ENCODE results near the gene ACSF3. TPM values are rescaled to one million over a fixed set of nuclear protein-coding genes. Genes with fewer than 3 reads are reported as not detected.

The ACSF3 gene
- total RNA-seq, 2 donors from 2014 or later, result 34.8 to 35.5 TPM

DNA sequence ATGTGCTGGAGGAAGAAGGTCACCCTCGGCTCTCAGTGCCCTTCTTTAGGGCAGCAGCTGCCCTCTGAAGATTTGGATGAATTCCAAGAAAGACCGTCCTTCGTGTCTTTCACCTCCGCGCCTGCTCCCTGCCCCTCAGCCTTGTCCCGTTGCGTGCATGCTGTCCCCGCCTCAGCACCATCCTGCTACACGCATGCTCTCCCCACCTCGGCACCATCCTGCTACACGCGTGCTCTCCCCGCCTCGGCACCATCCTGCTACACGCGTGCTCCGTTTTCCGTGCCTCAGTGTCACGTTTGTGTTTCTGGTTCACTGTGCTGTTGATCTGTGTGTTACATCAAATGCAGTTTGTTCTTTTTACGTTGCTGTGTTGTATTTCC, 13.5 kb downstream of the ACSF3 start:
- H3K27me3 Mint-ChIP-seq (ENCODE audit: insufficient read depth), result no peaks in the 10 kb centered on the region
- no peak overlapping the region for H3K27ac ChIP-seq (ENCODE audit: low read depth, low read length)
- H3K4me1 Mint-ChIP-seq, result no peaks in the 10 kb centered on the region
- H3K9me3 Mint-ChIP-seq, result no peaks in the 10 kb centered on the region
- no peak overlapping the region for H3K27ac Mint-ChIP-seq
- peaks cover 60% of the 10 kb centered on the region for H3K36me3 Mint-ChIP-seq (ENCODE audit: low read depth)
- H3K36me3 ChIP-seq (ENCODE audit: control insufficient read depth, insufficient read depth, low read length), result peaks cover 55% of the 10 kb centered on the region
- no peak for DNase-seq
- no peak overlapping the region for H3K9ac ChIP-seq (ENCODE audit: extremely low read depth, low read length, poor library complexity, severe bottlenecking)
- no peaks in the 10 kb centered on the region for H3K27me3 ChIP-seq (ENCODE audit: control insufficient read depth, insufficient read depth, low read length, poor library complexity, severe bottlenecking)
- no peaks in the 10 kb centered on the region for H3K9me3 ChIP-seq (ENCODE audit: control insufficient read depth, low read length)
- H3K4me1 ChIP-seq (ENCODE audit: control insufficient read depth, insufficient read depth, low read length), result no peaks in the 10 kb centered on the region
- no peak for TF ChIP-seq CTCF (conservative IDR thresholded peaks at IDR 0.05)
- 97 to 98% methylated on average over 19 to 20 of the region's 20 CpGs for WGBS, 2 experiments (ENCODE audit: insufficient coverage in 1 of 2, insufficient read length in 1 of 2)
- H3K4me3 Mint-ChIP-seq, result no peak overlapping the region
- no peak overlapping the region for H3K4me3 ChIP-seq (ENCODE audit: low read length)

DNA sequence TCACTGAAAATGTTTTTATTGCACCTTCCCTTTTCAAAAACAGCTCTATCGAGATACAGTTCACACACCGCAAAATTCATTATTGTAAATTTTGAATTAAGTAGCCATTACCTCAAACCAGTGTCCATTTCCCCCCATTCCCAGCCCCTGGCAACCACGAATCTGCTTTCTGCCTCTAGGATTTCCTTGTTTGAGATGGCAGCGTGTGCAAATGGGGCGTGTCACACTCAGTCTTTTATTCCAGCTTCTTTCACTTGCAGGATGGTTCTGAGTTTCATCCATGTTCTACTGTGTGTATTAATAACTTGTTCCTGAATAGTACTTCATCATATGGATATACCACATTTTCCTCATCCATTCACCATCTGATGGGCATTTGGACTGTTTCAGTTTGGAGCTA, 14.8 kb downstream of the ACSF3 start:
- H3K36me3 ChIP-seq (ENCODE audit: control insufficient read depth, insufficient read depth, low read length), result peaks cover 57% of the 10 kb centered on the region
- Mint-ChIP-seq H3K9me3 (no peaks in the 10 kb centered on the region), H3K4me3 (no peak overlapping the region), H3K4me1 (no peaks in the 10 kb centered on the region), H3K36me3 (ENCODE audit: low read depth) (peaks cover 48% of the 10 kb centered on the region), H3K27ac (no peak overlapping the region), H3K27me3 (ENCODE audit: insufficient read depth) (no peaks in the 10 kb centered on the region)
- 98 to 100% methylated on average over 3 to 5 of the region's 5 CpGs for WGBS, 2 experiments (ENCODE audit: insufficient coverage in 1 of 2, insufficient read length in 1 of 2)
- H3K9ac ChIP-seq (ENCODE audit: extremely low read depth, low read length, poor library complexity, severe bottlenecking), result no peak overlapping the region
- H3K27ac ChIP-seq (ENCODE audit: low read depth, low read length), result no peak overlapping the region
- DNase-seq, result no peak
- no peak overlapping the region for H3K4me3 ChIP-seq (ENCODE audit: low read length)
- H3K27me3 ChIP-seq (ENCODE audit: control insufficient read depth, insufficient read depth, low read length, poor library complexity, severe bottlenecking), result no peaks in the 10 kb centered on the region
- no peaks in the 10 kb centered on the region for H3K4me1 ChIP-seq (ENCODE audit: control insufficient read depth, insufficient read depth, low read length)
- TF ChIP-seq CTCF (conservative IDR thresholded peaks at IDR 0.05), result no peak
- no peaks in the 10 kb centered on the region for H3K9me3 ChIP-seq (ENCODE audit: control insufficient read depth, low read length)

GRCh38 chr16:89110641-89111040, 17.0 kb downstream of the ACSF3 start:
- Histone ChIP-seq H3K4me1 (ENCODE audit: control insufficient read depth, insufficient read depth, low read length) (peaks cover 10% of the 10 kb centered on the region), H3K36me3 (ENCODE audit: control insufficient read depth, insufficient read depth, low read length) (peaks cover 54% of the 10 kb centered on the region), H3K27me3 (ENCODE audit: control insufficient read depth, insufficient read depth, low read length, poor library complexity, severe bottlenecking) (no peaks in the 10 kb centered on the region), H3K4me3 (ENCODE audit: low read length) (no peak overlapping the region), H3K9me3 (ENCODE audit: control insufficient read depth, low read length) (no peaks in the 10 kb centered on the region), H3K9ac (ENCODE audit: extremely low read depth, low read length, poor library complexity, severe bottlenecking) (no peak overlapping the region), H3K27ac (ENCODE audit: low read depth, low read length) (no peak overlapping the region)
- no peak for DNase-seq
- H3K27ac Mint-ChIP-seq, result no peak overlapping the region
- no peaks in the 10 kb centered on the region for H3K4me1 Mint-ChIP-seq
- H3K4me3 Mint-ChIP-seq, result no peak overlapping the region
- H3K36me3 Mint-ChIP-seq (ENCODE audit: low read depth), result peaks cover 44% of the 10 kb centered on the region
- 90 to 96% methylated on average over 11 to 13 of the region's 14 CpGs for WGBS, 2 experiments (ENCODE audit: insufficient coverage in 1 of 2, insufficient read length in 1 of 2)
- no peaks in the 10 kb centered on the region for H3K27me3 Mint-ChIP-seq (ENCODE audit: insufficient read depth)
- TF ChIP-seq CTCF (conservative IDR thresholded peaks at IDR 0.05), result no peak
- no peaks in the 10 kb centered on the region for H3K9me3 Mint-ChIP-seq
